GM12865 (cell line): Measurements from ENCODE around the gene SOX11.

Experiments used
- DNase-seq: peaks from one replicate; pipeline ENCODE4 v3.0.0; 2010; ENCODE audit warnings: low read depth
- H3K4me3 ChIP-seq: 2 replicates; pipeline ENCODE4 v1.5.1; 2011; ENCODE audit warnings: mild to moderate bottlenecking, low read depth, low read length, control low read depth
- TF ChIP-seq, protein P1 (sequence below): IDR thresholded peaks from 2 replicates; pipeline ENCODE4 v1.5.1; 2011; ENCODE audit warnings: low read length, control low read depth, low read depth, inconsistent platforms; ENCODE audit not compliant: insufficient read depth; ENCODE audit errors: missing control alignments

SOX11 gene

DNA sequence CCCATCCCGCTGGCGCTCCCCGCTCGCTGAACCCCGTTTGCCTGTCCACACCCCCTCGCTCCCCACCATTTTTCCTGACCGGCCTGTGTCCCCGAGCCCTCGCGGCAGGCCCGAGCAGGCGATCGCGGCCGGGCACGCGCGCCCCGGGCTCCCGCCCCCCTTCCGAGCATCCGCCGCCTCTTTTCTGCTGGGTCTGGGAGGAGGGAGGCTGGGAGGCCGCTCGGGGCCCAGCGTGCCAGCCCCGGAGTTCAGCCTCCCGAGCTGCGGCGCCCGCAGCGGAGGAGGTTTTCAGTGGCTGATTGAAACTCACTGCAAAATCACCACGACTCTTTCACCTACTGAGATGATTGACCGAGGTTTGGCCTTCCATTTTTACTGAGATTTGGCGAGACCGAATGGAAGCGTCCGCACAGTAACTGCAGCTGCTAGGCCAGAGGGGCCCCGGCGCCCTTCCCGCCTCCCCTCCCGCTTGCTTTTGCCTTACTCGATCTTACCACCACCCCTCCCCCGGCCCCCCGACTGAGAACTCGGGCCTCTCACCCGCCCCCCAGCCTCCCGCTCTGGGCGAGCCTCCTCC lies 4.8 kb downstream of the SOX11 start:
- TF ChIP-seq, protein P1, sequence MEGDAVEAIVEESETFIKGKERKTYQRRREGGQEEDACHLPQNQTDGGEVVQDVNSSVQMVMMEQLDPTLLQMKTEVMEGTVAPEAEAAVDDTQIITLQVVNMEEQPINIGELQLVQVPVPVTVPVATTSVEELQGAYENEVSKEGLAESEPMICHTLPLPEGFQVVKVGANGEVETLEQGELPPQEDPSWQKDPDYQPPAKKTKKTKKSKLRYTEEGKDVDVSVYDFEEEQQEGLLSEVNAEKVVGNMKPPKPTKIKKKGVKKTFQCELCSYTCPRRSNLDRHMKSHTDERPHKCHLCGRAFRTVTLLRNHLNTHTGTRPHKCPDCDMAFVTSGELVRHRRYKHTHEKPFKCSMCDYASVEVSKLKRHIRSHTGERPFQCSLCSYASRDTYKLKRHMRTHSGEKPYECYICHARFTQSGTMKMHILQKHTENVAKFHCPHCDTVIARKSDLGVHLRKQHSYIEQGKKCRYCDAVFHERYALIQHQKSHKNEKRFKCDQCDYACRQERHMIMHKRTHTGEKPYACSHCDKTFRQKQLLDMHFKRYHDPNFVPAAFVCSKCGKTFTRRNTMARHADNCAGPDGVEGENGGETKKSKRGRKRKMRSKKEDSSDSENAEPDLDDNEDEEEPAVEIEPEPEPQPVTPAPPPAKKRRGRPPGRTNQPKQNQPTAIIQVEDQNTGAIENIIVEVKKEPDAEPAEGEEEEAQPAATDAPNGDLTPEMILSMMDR: no peak
- no peak for DNase-seq
- H3K4me3 ChIP-seq: no peak overlapping the region

DNA sequence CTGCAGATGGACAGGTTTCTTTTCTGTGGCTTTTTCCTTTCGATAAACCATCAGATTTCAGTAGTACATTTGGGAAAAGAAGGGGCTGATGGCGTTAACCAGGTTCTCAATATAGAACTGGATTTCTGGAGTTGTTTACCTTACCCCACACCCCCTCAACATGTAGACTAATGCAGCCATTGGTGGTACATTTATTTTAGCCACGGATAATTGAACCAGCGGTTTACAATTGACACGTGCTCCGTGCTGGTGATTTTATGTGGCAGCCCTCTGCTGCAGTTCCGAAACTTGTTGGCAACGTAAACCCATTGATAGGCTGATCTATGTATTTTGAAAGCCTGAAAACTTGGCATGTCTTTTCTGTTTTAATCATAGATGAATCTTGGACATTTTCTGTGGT lies 5.4 kb downstream of the SOX11 start:
- no peak overlapping the region for H3K4me3 ChIP-seq
- TF ChIP-seq, protein P1: no peak
- DNase-seq: no peak

DNA sequence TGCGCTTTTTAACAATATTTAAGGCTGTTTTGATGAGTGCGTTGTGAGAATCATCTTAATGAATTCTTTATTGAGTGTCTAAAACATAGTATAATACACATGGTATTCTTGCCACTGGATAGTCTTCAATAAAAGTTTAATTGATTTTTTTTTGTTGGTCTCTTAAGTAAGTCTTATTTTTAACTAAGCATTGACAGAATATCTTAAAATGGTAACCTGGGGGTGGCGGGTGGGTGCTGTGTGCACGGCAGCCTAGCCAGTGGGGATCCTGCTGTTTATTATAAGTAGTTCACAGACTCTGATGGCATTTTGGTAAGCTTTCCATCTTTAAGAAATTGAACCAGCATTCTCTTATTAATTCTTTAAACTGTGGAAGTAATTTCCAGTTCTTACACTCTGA lies 6.0 kb downstream of the SOX11 start:
- no peak for DNase-seq
- H3K4me3 ChIP-seq: no peak overlapping the region
- TF ChIP-seq, protein P1: no peak

DNA sequence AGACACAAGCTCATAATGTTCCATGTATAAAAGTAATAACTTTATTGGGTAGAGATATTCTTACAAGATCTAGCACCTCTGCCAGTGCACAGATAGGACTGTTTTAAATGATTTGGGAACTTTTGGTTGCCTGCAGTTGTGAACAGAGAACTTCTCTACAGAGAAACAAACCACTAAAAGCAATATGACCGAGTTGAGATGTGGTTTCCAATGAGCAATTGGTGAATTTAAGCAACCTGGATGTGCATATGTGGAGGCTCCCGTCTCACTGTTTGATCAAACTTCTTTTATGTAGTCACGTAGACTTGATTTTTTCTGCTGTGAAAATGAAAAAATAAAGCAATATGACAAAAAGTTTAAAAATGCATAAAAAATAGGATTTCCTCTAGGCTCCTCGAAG lies 7.8 kb downstream of the SOX11 start:
- TF ChIP-seq, protein P1: no peak
- DNase-seq: no peak
- no peak overlapping the region for H3K4me3 ChIP-seq

DNA sequence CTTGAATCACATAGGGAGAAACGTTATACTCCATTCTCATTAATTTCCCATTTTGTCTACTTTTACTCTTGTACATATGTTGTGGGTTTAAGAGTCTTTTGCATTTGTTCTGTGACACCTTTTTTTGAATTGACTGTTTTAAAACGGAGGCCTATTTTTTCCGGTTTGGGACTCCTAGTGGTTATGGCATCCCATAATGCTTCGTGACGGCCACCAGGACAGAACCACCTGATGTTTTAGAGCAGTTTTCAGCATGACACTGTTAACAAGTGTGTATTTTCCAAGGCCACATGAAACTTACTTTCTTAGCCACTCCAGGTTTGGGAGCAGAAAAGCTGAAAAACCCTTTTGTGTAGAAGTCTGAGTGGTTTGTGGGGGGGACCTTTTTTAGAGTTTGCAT lies 8.4 kb downstream of the SOX11 start:
- DNase-seq: no peak
- H3K4me3 ChIP-seq: no peak overlapping the region
- TF ChIP-seq, protein P1: no peak

DNA sequence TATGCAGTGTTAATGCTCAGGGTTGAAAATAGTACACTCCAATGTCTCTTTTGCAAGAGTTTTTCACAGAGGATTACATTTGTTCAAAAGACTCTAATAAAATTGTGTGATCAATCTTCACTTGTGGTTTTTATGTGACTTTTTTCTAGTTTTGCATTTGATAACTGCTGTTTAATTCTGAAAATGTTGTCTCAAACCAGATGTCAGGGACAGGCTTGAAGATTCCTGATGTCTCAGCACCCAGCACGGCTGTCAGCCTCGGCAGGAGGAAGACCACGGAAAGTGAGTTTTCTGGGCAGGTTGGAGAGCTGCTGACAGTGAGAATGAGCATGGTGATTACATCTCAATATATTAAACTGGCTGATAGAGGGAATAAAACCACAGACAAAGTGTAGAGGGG lies 9.1 kb downstream of the SOX11 start:
- H3K4me3 ChIP-seq: no peak overlapping the region
- DNase-seq: no peak
- TF ChIP-seq, protein P1: no peak

DNA sequence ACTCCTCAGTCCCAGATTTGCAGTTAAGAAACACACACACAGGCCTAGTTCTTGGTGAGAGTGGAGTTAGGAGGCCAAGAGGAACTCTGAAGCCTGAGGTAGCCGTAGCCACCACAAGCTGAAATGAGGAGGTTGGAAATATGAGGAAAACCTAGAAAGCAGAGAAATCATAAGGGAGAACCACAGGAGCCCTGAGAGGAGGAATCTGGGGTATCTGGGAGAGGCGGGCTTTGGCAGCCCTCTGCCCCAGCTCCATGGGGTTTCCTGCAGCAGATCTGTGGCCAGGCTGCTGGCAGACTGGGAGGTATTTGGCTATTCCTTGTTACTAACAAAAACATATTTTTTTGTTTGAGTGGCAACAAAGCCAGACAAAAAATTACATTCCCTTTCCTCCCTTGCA lies 11.0 kb downstream of the SOX11 start:
- no peak for DNase-seq
- no peak overlapping the region for H3K4me3 ChIP-seq
- TF ChIP-seq, protein P1: no peak
